Esophagus squamous epithelium (tissue), 4 donors: ENCODE data around the gene LRRC4C.

Experiments used
- POLR2A ChIP-seq, 4 donors: fragments of 450-650 bp; IDR thresholded peaks; one replicate each; pipeline ENCODE4 v1.6.1; 2017; ENCODE audit warnings: antibody characterized with exemption in 4 of 4, mild to moderate bottlenecking in 4 of 4, moderate library complexity in 3 of 4
- TF ChIP-seq, protein P1 (sequence below), 6 experiments: fragments of 450-650 bp in 4 of 6; fragments of 200-600 bp in 2 of 6; sonication (generic) in 2 of 6; IDR thresholded peaks; one replicate each; pipeline ENCODE4 v1.5.1; 2016 to 2019; ENCODE audit warnings: antibody characterized with exemption in 6 of 6, mild to moderate bottlenecking in 4 of 6, moderate library complexity in 4 of 6

DNA sequence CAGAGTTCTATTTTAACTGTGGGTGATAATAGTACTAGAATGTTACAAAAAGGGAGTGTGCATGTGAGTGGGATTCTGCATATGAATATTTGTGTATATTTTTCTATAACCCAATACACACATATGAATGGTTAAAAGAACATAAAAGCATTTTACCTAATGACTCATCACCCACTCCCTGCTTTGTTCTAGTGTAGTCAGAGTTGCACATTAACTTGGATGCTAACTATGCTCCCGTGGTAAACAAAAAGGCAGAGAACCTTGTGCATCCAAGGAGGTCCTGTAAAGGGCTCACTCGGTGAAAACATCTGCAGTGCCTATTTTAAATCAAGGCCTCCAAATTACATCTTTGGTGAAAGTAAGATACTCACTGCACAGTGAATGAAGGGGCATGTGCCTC lies 1289.4 kb downstream of the LRRC4C start:
- TF ChIP-seq, protein P1, sequence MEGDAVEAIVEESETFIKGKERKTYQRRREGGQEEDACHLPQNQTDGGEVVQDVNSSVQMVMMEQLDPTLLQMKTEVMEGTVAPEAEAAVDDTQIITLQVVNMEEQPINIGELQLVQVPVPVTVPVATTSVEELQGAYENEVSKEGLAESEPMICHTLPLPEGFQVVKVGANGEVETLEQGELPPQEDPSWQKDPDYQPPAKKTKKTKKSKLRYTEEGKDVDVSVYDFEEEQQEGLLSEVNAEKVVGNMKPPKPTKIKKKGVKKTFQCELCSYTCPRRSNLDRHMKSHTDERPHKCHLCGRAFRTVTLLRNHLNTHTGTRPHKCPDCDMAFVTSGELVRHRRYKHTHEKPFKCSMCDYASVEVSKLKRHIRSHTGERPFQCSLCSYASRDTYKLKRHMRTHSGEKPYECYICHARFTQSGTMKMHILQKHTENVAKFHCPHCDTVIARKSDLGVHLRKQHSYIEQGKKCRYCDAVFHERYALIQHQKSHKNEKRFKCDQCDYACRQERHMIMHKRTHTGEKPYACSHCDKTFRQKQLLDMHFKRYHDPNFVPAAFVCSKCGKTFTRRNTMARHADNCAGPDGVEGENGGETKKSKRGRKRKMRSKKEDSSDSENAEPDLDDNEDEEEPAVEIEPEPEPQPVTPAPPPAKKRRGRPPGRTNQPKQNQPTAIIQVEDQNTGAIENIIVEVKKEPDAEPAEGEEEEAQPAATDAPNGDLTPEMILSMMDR (IDR thresholded peaks at IDR 0.05) = no peak
- TF ChIP-seq POLR2A (IDR thresholded peaks at IDR 0.05) = no peak
